Measurements from ENCODE around the gene POU1F1. TPM values are rescaled to one million over a fixed set of nuclear protein-coding genes. Genes with fewer than 3 reads are reported as not detected.

POU1F1 gene
- total and polyA plus RNA-seq, 2 of the 4 experiments (the other 2 are of a cell fraction) = not detected

DNA sequence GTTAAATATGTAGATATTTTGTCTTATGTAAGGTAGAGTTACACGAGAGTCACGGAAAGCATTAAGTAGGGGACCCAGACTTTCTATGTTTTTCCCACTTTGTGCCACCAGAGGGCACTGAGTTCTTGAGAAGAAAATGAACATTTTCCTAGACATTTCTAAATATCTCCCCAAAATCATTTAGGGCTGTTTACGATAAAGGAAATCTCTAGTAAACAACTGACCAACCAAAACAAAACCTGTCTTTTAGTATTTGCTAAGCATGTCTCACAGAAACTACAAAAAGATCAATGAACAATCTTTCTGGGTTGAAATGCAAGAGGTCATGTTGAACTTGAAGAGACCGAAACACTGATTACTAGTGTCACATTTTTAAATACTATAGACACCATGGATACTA, 16.1 kb downstream of the POU1F1 start:
- Histone ChIP-seq H3K56ac (ENCODE audit: extremely low read depth, insufficient read depth, low read length) (no peak overlapping the region), H2AFZ (replicated peaks; ENCODE audit: low read length, poor library complexity) (no peak overlapping the region), H3K4me2 (ENCODE audit: low read depth, low read length) (no peak overlapping the region), H4K8ac (ENCODE audit: low read depth in 2 of 2, low read length in 2 of 2) (no peak overlapping the region), H2AK5ac (ENCODE audit: low read depth, low read length) (no peak overlapping the region), H3K4me3 (ENCODE audit: insufficient read depth, low read depth, low read length) (no peak overlapping the region), H2BK15ac (ENCODE audit: low read depth, low read length) (no peak overlapping the region), H3K14ac (replicated peaks; ENCODE audit: low read depth, low read length) (no peak overlapping the region), H2AK9ac (replicated peaks; ENCODE audit: low read depth, low read length, poor library complexity) (no peak overlapping the region), H3K79me1 (ENCODE audit: low read depth in 1 of 2, low read length in 2 of 2) (no peaks in the 10 kb centered on the region), H3K18ac (ENCODE audit: low read depth, low read length) (no peak overlapping the region), H3K9ac (ENCODE audit: low read depth, low read length) (no peak overlapping the region), H2BK20ac (ENCODE audit: low read depth, low read length) (no peak overlapping the region), H2BK120ac (ENCODE audit: low read depth, low read length) (no peak overlapping the region), H3K23ac (ENCODE audit: low read depth, low read length) (no peak overlapping the region), H3K9me1 (ENCODE audit: insufficient read depth, low read length) (no peaks in the 10 kb centered on the region), H3K9me3 (ENCODE audit: control insufficient read depth, insufficient read depth, low read length) (no peaks in the 10 kb centered on the region), H2BK5ac (ENCODE audit: low read depth, low read length, poor library complexity, severe bottlenecking) (no peak overlapping the region), H4K91ac (ENCODE audit: insufficient read depth, low read depth, low read length) (no peak overlapping the region), H3K36me3 (ENCODE audit: control insufficient read depth, insufficient read depth, low read length) (no peaks in the 10 kb centered on the region), H3K27me3 (ENCODE audit: control insufficient read depth, insufficient read depth, low read length) (no peaks in the 10 kb centered on the region), H4K5ac (ENCODE audit: low read depth, low read length) (no peak overlapping the region), H4K20me1 (ENCODE audit: insufficient read depth, low read length) (no peaks in the 10 kb centered on the region), H3K4ac (ENCODE audit: low read depth, low read length) (no peak overlapping the region), H3K27ac (ENCODE audit: insufficient read depth, low read length) (no peak overlapping the region), H3K4me1 (ENCODE audit: control insufficient read depth, insufficient read depth, low read length) (no peaks in the 10 kb centered on the region)
- dilution Hi-C loops (cut with HindIII; ENCODE audit: low sequenced_read_pairs, unreplicated experiment) = no loop called here
- ATAC-seq (ENCODE audit: low read depth) = peak; percentile 62
- TF ChIP-seq CEBPB (IDR thresholded peaks at IDR 0.05; ENCODE audit: low read depth, low read length) = no peak
- TF ChIP-seq, protein P1, sequence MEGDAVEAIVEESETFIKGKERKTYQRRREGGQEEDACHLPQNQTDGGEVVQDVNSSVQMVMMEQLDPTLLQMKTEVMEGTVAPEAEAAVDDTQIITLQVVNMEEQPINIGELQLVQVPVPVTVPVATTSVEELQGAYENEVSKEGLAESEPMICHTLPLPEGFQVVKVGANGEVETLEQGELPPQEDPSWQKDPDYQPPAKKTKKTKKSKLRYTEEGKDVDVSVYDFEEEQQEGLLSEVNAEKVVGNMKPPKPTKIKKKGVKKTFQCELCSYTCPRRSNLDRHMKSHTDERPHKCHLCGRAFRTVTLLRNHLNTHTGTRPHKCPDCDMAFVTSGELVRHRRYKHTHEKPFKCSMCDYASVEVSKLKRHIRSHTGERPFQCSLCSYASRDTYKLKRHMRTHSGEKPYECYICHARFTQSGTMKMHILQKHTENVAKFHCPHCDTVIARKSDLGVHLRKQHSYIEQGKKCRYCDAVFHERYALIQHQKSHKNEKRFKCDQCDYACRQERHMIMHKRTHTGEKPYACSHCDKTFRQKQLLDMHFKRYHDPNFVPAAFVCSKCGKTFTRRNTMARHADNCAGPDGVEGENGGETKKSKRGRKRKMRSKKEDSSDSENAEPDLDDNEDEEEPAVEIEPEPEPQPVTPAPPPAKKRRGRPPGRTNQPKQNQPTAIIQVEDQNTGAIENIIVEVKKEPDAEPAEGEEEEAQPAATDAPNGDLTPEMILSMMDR (conservative IDR thresholded peaks at IDR 0.05; ENCODE audit: low read depth, low read length) = peak; percentile 57
- TF ChIP-seq, protein P2, sequence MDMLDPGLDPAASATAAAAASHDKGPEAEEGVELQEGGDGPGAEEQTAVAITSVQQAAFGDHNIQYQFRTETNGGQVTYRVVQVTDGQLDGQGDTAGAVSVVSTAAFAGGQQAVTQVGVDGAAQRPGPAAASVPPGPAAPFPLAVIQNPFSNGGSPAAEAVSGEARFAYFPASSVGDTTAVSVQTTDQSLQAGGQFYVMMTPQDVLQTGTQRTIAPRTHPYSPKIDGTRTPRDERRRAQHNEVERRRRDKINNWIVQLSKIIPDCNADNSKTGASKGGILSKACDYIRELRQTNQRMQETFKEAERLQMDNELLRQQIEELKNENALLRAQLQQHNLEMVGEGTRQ (IDR thresholded peaks at IDR 0.05; ENCODE audit: low read depth, low read length) = no peak
- TF ChIP-seq BHLHE40 (IDR thresholded peaks at IDR 0.05; ENCODE audit: low read depth, low read length) = no peak
- no peak for TF ChIP-seq MAFK (IDR thresholded peaks at IDR 0.05; ENCODE audit: low read depth, low read length)
- TF ChIP-seq RFX5 (IDR thresholded peaks at IDR 0.05; ENCODE audit: low read depth, low read length) = no peak
- peak; percentile 33 for TF ChIP-seq RAD21 (IDR thresholded peaks at IDR 0.05; ENCODE audit: low read length)
- TF ChIP-seq, protein P3, sequence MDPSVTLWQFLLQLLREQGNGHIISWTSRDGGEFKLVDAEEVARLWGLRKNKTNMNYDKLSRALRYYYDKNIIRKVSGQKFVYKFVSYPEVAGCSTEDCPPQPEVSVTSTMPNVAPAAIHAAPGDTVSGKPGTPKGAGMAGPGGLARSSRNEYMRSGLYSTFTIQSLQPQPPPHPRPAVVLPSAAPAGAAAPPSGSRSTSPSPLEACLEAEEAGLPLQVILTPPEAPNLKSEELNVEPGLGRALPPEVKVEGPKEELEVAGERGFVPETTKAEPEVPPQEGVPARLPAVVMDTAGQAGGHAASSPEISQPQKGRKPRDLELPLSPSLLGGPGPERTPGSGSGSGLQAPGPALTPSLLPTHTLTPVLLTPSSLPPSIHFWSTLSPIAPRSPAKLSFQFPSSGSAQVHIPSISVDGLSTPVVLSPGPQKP (IDR thresholded peaks at IDR 0.05; ENCODE audit: borderline replicate concordance, low read depth, low read length) = no peak
- TF ChIP-seq SMC3 (IDR thresholded peaks at IDR 0.05; ENCODE audit: low read depth, low read length) = peak; percentile 44; the same call in 1 of the 2 replicates
- BruUV-seq (replicated peaks) = no TSS peak
- WGBS, 2 experiments (ENCODE audit: extremely low coverage in 2 of 2, insufficient read length in 1 of 2) = no CpG with 5 or more reads among the region's 4 CpGs
- CTCF ChIA-PET = interaction anchor here (0.5 to 2.4 kb wide), 9 partner anchors 12 to 799 kb away, joined by 3 to 9 read pairs (median 3); partner anchors contain the start of gene ZNF654
- intact Hi-C loops (cut with micrococcal nuclease) = loop anchor here (10.0 kb wide), 1 partner anchor 485 kb away; no protein-coding TSS in a partner anchor
- POLR2A ChIA-PET (ENCODE audit: unreplicated experiment) = no interaction called here
- DNase-seq = peak; percentile 51
- in situ Hi-C loops (cut with MboI; ENCODE audit: low sequenced_read_pairs) = no loop called here

All from IMR-90 (cell line).